D721Med (cell line): ENCODE measurements around the gene TMEM108.

Experiments used
- DNase-seq: peaks from one replicate; pipeline ENCODE4 v3.0.0; 2011; ENCODE audit warnings: low spot score; ENCODE audit not compliant: insufficient read length
- FAIRE-seq: peaks from 2 replicates; lab custom pipeline; 2011; peaks lifted over from hg19 to GRCh38; lab: Jason Lieb, UNC
- TF ChIP-seq, protein P1 (sequence below): IDR thresholded peaks from 2 replicates; pipeline ENCODE4 v1.5.1; 2012; ENCODE audit warnings: mild to moderate bottlenecking, control low read depth; ENCODE audit not compliant: insufficient read depth; ENCODE audit errors: missing control alignments

The TMEM108 gene

DNA sequence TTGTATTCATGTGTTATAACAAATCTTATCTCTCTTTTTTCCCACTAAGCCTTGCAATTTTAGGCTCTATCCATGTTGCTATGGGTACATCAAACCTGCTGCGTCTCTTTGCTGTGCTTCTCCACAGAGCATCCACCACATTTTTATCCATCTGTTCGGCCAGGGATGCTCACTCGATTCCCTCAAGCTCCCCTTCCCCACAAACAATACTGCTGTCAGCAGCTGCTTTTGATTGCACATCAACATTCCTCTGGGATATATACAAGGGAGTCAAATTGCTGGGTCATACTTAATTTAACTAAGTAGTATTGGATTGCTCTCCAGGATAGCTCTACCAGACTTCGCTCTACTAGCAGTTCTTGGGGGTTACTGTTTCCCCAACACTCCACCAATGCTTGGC is 36.8 kb downstream of the TMEM108 start:
- DNase-seq (no peak), FAIRE-seq (no peak)
- TF ChIP-seq, protein P1, sequence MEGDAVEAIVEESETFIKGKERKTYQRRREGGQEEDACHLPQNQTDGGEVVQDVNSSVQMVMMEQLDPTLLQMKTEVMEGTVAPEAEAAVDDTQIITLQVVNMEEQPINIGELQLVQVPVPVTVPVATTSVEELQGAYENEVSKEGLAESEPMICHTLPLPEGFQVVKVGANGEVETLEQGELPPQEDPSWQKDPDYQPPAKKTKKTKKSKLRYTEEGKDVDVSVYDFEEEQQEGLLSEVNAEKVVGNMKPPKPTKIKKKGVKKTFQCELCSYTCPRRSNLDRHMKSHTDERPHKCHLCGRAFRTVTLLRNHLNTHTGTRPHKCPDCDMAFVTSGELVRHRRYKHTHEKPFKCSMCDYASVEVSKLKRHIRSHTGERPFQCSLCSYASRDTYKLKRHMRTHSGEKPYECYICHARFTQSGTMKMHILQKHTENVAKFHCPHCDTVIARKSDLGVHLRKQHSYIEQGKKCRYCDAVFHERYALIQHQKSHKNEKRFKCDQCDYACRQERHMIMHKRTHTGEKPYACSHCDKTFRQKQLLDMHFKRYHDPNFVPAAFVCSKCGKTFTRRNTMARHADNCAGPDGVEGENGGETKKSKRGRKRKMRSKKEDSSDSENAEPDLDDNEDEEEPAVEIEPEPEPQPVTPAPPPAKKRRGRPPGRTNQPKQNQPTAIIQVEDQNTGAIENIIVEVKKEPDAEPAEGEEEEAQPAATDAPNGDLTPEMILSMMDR = no peak

DNA sequence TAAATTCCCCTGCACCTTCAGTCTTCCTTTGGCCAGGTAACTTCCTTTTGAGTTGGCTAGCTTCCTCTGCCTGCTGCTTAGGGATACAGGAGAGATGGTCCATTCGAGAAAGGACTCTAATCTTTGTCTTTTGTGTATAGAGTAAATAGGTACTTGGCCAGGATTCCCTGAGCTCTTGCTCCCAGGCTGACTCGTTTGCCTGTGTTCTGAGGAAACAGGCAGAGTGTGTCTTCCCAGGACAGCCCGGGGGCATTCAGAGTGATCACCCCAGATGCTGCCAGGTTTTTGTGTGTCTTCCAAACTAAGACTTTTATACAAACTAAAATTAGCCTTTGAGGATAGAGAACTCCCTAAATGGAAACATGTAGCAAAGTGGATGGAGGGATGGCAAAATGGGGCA is 39.5 kb downstream of the TMEM108 start:
- TF ChIP-seq, protein P1 = no peak
- DNase-seq (no peak), FAIRE-seq (no peak)

DNA sequence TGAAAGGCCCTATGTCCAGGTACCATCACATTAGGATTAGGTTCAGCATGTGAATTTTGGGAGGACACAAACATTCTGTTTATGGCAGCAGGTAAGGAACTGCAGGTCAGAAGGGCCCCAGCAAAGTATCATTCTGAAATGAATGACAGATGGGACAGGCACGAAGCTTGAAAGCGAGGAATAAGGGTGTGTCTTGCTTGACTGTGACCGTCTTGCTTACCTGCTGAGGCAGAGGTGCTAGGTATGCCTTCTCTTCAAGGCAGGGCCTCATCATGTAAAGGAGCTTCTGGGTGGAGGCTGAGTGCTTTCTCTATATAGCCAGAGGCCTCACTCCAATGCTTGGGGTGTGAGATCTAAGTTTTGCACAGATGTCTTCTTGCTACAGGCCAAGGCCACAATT is 41.4 kb downstream of the TMEM108 start:
- DNase-seq (no peak), FAIRE-seq (no peak)
- TF ChIP-seq, protein P1 = no peak

DNA sequence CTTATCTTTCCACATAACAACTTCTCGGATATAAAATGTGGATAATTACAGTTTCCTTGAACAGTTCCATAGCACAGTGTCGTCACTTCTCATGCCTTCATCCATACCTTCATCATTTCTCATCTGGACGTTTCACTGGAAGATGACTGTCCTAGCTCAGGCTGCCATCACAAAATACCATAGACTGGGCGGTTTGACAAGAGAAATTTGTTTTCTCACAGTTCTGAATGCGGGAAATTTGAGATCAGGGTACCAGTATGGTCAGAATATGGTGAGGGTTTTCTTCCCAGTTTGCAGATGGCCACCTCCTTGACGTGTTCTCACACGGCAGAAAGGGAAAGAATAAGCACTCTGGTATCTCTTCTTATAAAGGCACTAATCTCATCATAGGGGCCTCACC is 42.8 kb downstream of the TMEM108 start:
- TF ChIP-seq, protein P1 = no peak
- DNase-seq (no peak), FAIRE-seq (no peak)

DNA sequence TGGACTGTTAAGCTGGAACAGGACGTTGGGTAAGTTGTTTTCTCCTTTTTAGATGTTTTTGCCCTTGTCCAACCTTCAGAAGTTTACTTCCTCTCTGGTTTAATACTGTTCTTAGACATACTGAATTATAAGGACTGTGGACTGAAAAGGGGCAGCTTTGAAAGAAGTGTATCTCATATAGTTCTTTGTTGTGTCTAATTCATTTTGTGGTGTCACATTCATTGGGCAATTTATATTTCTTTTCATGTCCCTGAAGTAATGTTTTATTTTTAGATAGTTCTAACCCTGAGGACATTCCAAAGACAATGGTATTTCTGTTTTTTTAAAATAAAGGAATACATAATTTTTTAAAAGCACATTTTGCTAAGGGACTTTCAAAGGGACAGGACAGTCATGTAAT is 45.2 kb downstream of the TMEM108 start:
- DNase-seq (no peak), FAIRE-seq (no peak)
- TF ChIP-seq, protein P1 = no peak

DNA sequence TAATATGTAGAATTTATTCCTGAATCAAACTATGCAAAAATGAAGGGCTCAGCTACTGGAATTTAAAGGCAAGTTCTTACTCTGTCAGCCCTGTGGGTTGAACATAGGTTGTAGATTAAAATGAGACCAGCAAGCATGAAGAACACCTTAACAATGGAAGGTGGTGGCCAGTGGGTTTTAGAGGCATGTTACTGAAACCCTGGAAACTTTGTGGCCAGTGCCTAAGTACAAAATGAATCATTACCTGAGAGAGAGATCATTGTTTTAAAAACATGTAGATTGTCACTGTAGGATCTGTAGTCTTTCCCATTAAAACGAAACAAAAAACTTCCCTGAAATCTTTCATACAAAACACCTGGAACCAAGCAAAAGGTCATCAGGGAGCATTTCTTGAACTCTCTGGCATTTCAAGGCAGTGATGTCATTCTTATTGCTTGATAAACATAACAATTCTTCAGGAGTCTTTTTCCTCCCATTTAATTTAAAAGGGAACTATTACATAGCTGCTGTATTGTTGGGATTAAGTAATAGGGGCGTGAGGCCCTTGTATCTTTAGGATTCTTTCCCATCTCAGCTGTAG is 51.8 kb downstream of the TMEM108 start:
- TF ChIP-seq, protein P1 = no peak
- DNase-seq (no peak), FAIRE-seq (no peak)

DNA sequence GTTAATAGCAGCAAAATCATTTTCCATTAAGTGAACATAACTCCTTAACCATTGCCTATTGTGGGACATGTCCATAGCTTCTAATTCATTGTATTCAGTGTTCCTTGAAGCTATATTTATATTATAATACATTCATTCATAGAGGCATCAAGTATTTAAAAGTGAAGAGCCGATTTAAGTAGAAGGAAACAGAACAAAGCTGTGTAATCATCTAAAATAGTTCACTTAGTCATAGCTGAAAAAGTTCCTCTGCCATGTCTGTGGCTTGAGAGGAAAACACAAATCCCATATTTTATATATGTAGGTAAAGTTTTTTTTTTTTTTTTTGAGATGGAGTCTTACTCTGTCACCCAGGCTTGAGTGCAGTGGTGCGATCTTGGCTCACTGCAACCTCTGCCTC is 54.5 kb downstream of the TMEM108 start:
- TF ChIP-seq, protein P1 = no peak
- FAIRE-seq = no peak
- no peak for DNase-seq
